ENCODE results near the gene TRIM42.

GRCh38 chr3:140628606-140629005 lies 49.3 kb upstream of the TRIM42 start:
- TF ChIP-seq, protein P1, sequence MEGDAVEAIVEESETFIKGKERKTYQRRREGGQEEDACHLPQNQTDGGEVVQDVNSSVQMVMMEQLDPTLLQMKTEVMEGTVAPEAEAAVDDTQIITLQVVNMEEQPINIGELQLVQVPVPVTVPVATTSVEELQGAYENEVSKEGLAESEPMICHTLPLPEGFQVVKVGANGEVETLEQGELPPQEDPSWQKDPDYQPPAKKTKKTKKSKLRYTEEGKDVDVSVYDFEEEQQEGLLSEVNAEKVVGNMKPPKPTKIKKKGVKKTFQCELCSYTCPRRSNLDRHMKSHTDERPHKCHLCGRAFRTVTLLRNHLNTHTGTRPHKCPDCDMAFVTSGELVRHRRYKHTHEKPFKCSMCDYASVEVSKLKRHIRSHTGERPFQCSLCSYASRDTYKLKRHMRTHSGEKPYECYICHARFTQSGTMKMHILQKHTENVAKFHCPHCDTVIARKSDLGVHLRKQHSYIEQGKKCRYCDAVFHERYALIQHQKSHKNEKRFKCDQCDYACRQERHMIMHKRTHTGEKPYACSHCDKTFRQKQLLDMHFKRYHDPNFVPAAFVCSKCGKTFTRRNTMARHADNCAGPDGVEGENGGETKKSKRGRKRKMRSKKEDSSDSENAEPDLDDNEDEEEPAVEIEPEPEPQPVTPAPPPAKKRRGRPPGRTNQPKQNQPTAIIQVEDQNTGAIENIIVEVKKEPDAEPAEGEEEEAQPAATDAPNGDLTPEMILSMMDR (conservative IDR thresholded peaks at IDR 0.05; ENCODE audit: low read length): no peak
- TF ChIP-seq EZH2phosphoT487 (IDR thresholded peaks at IDR 0.05; ENCODE audit: borderline replicate concordance, low read depth, low read length): no peak

Data from OCI-LY7 (cell line).